ENCODE data around the gene GPN2. TPM values are rescaled to one million over a fixed set of nuclear protein-coding genes. Genes with fewer than 3 reads are reported as not detected.
A peak's percentile ranks its signal among the peaks of the same experiment; 100 is the strongest.

Gene GPN2
- polyA plus RNA-seq, 1 donor (not counting 4 experiments of a cell fraction or from before 2014, with no cell fraction given) = 31.9 TPM

DNA sequence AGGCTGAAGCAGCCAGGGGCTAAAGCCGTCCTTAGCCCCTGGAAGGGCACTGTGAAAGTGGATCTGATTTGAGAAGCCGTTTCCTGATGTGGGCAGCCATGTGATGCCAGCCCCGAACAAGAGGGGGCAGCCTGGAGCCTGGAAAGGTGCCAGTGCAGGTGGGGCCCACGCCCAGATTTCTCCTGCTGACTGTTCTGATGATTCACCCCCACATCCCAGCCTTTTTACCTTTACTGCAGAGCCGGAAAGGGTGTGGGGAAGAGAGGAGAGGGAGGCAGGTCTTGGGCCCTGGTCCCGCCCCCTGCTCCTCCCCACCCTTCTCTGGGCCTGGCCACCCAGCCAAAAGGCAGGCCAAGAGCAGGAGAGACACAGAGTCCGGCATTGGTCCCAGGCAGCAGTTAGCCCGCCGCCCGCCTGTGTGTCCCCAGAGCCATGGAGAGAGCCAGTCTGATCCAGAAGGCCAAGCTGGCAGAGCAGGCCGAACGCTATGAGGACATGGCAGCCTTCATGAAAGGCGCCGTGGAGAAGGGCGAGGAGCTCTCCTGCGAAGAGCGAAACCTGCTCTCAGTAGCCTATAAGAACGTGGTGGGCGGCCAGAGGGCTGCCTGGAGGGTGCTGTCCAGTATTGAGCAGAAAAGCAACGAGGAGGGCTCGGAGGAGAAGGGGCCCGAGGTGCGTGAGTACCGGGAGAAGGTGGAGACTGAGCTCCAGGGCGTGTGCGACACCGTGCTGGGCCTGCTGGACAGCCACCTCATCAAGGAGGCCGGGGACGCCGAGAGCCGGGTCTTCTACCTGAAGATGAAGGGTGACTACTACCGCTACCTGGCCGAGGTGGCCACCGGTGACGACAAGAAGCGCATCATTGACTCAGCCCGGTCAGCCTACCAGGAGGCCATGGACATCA, 27.1 kb downstream of the GPN2 start, which contains the start of gene SFN:
Gene SFN (plus strand): TSS at position 369 of the 904 bp plus-strand sequence. CDS start 64 bp downstream, at position 433.
- Histone ChIP-seq H3K27ac (ENCODE audit: control insufficient read depth, insufficient read depth, low read length) (peak within 1 kb of the TSS; percentile 100), H2AFZ (ENCODE audit: control insufficient read depth, low read length) (no peak within 1 kb of the TSS), H4K20me1 (ENCODE audit: control insufficient read depth, extremely low read depth, insufficient read depth, low read length) (peaks cover 4% of the 10 kb centered on the region), H3K4me2 (ENCODE audit: control insufficient read depth, extremely low read depth, insufficient read depth, low read depth, low read length) (peak within 1 kb of the TSS; percentile 99), H3K4me1 (ENCODE audit: control insufficient read depth, extremely low read depth, insufficient read depth, low read length) (peaks cover 59% of the 10 kb centered on the region), H3K9ac (ENCODE audit: control insufficient read depth, extremely low read depth, insufficient read depth, low read length) (peak within 1 kb of the TSS; percentile 99), H3K79me2 (ENCODE audit: control insufficient read depth, insufficient read depth, low read length) (peaks cover 17% of the 10 kb centered on the region), H3K36me3 (ENCODE audit: control insufficient read depth in 2 of 2, extremely low read depth in 1 of 2, insufficient read depth in 2 of 2, low read length in 2 of 2) (peaks cover 1 to 5% of the 10 kb centered on the region in 2 experiments), H3K9me1 (ENCODE audit: control insufficient read depth, extremely low read depth, insufficient read depth, low read length) (no peaks in the 10 kb centered on the region), H3K9me3 (ENCODE audit: control insufficient read depth, low read depth, low read length) (peaks cover 2% of the 10 kb centered on the region), H3K27me3 (ENCODE audit: control insufficient read depth, extremely low read depth, insufficient read depth, low read length) (no peaks in the 10 kb centered on the region), H3K4me3 (ENCODE audit: control insufficient read depth in 2 of 3, extremely low read depth in 1 of 3, insufficient read depth in 2 of 3, low read depth in 1 of 3, low read length in 3 of 3) (peak within 1 kb of the TSS; percentile 56 to 98 (median 93))
- dilution Hi-C loops (cut with MboI; ENCODE audit: extremely low pct_ligation_motif_present, low sequenced_read_pairs) = no loop called here
- TF ChIP-seq, protein P1, sequence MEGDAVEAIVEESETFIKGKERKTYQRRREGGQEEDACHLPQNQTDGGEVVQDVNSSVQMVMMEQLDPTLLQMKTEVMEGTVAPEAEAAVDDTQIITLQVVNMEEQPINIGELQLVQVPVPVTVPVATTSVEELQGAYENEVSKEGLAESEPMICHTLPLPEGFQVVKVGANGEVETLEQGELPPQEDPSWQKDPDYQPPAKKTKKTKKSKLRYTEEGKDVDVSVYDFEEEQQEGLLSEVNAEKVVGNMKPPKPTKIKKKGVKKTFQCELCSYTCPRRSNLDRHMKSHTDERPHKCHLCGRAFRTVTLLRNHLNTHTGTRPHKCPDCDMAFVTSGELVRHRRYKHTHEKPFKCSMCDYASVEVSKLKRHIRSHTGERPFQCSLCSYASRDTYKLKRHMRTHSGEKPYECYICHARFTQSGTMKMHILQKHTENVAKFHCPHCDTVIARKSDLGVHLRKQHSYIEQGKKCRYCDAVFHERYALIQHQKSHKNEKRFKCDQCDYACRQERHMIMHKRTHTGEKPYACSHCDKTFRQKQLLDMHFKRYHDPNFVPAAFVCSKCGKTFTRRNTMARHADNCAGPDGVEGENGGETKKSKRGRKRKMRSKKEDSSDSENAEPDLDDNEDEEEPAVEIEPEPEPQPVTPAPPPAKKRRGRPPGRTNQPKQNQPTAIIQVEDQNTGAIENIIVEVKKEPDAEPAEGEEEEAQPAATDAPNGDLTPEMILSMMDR (optimal IDR thresholded peaks at IDR 0.05 in 1 of 3, IDR thresholded peaks at IDR 0.05 in 1 of 3, conservative IDR thresholded peaks at IDR 0.05 in 1 of 3; ENCODE audit: extremely low read depth in 1 of 3, insufficient read depth in 2 of 3, low read length in 3 of 3) = peak in 2 of 3 experiments; percentile 85 to 92
- TF ChIP-seq EZH2 (IDR thresholded peaks at IDR 0.05; ENCODE audit: low read length) = no peak
- FAIRE-seq (peak; percentile 69), DNase-seq (ENCODE audit: low read depth, low spot score) (peak; percentile 99)

DNA sequence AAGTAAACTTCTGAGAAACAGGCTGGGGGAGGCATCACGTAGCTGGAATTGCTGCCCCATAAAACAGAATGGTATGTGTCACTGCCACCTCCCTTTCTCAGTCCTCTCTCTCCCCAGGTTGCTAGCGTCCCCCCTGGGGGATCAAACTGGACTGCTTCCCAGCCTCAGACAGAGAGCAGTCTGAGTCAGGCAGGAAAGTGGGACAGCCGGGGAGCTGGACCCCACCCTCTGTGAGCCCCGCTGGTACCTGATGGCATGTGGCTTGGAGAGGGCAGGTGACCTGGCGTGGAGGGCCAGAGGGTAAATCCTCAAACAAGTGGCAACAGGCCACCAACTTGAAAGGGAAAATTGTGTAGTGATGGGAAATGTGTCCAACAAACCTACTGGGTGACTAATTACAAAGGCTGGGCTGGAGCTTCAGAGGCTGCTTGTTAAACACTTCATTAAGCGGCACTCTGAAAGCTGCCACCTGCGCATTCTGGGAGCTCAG, 28.1 kb downstream of the GPN2 start:
- Histone ChIP-seq H2AFZ (ENCODE audit: control insufficient read depth, low read length) (no peak overlapping the region), H3K27ac (ENCODE audit: control insufficient read depth, insufficient read depth, low read length) (peak overlapping the region; percentile 100), H3K9ac (ENCODE audit: control insufficient read depth, extremely low read depth, insufficient read depth, low read length) (peak overlapping the region; percentile 99), H3K4me2 (ENCODE audit: control insufficient read depth, extremely low read depth, insufficient read depth, low read depth, low read length) (peak overlapping the region; percentile 99), H3K27me3 (ENCODE audit: control insufficient read depth, extremely low read depth, insufficient read depth, low read length) (no peaks in the 10 kb centered on the region), H3K36me3 (ENCODE audit: control insufficient read depth in 2 of 2, extremely low read depth in 1 of 2, insufficient read depth in 2 of 2, low read length in 2 of 2) (peaks cover 1 to 5% of the 10 kb centered on the region in 2 experiments), H3K4me3 (ENCODE audit: control insufficient read depth in 2 of 3, extremely low read depth in 1 of 3, insufficient read depth in 2 of 3, low read depth in 1 of 3, low read length in 3 of 3) (peak overlapping the region in 2 of 3 experiments; percentile 62 to 70), H3K4me1 (ENCODE audit: control insufficient read depth, extremely low read depth, insufficient read depth, low read length) (peaks cover 64% of the 10 kb centered on the region), H3K9me3 (ENCODE audit: control insufficient read depth, low read depth, low read length) (peaks cover 2% of the 10 kb centered on the region), H3K79me2 (ENCODE audit: control insufficient read depth, insufficient read depth, low read length) (peaks cover 17% of the 10 kb centered on the region), H4K20me1 (ENCODE audit: control insufficient read depth, extremely low read depth, insufficient read depth, low read length) (peaks cover 4% of the 10 kb centered on the region), H3K9me1 (ENCODE audit: control insufficient read depth, extremely low read depth, insufficient read depth, low read length) (no peaks in the 10 kb centered on the region)
- dilution Hi-C loops (cut with MboI; ENCODE audit: extremely low pct_ligation_motif_present, low sequenced_read_pairs) = no loop called here
- no peak for TF ChIP-seq EZH2 (IDR thresholded peaks at IDR 0.05; ENCODE audit: low read length)
- TF ChIP-seq, protein P1 (optimal IDR thresholded peaks at IDR 0.05 in 1 of 3, IDR thresholded peaks at IDR 0.05 in 1 of 3, conservative IDR thresholded peaks at IDR 0.05 in 1 of 3; ENCODE audit: extremely low read depth in 1 of 3, insufficient read depth in 2 of 3, low read length in 3 of 3) = no peak
- peak; percentile 80 for FAIRE-seq
- no peak for DNase-seq (ENCODE audit: low read depth, low spot score)

Data from keratinocyte (primary cell).